K562 (cell line): ENCODE measurements around the gene ENO2. TPM values are rescaled to one million over a fixed set of nuclear protein-coding genes. Genes with fewer than 3 reads are reported as not detected.

Source experiments
- FOXJ3 ChIP-seq: sonication (generic); formaldehyde crosslinking; IDR thresholded peaks from 2 replicates; pipeline ENCODE4 v1.4.0; 2020; ENCODE audit warnings: mild to moderate bottlenecking, missing genetic modification reagents
- KDM2B ChIP-seq: fragments of 250-450 bp; sonication (Bioruptor Pico); IDR thresholded peaks from 2 replicates; pipeline ENCODE4 v1.8.0; 2021; ENCODE audit warnings: mild to moderate bottlenecking, moderate library complexity
- NFE2L1 ChIP-seq: fragments of 450-650 bp; IDR thresholded peaks from 2 replicates; pipeline ENCODE4 v1.6.1; 2016; ENCODE audit warnings: missing genetic modification characterization, low read depth, mild to moderate bottlenecking, missing compliant biosample characterization, moderate library complexity, borderline replicate concordance
- POU5F1 ChIP-seq: fragments of 150-350 bp; IDR thresholded peaks from 2 replicates; pipeline ENCODE4 v1.6.1; 2014; ENCODE audit warnings: borderline replicate concordance, low read length, low read depth, mild to moderate bottlenecking; ENCODE audit not compliant: partially characterized antibody
- PTRF ChIP-seq: fragments of 450-650 bp; IDR thresholded peaks from 2 replicates; pipeline ENCODE4 v1.6.1; 2016; ENCODE audit warnings: mild to moderate bottlenecking, missing genetic modification characterization, missing compliant biosample characterization
- SIN3B ChIP-seq: fragments of 450-650 bp; IDR thresholded peaks from 2 replicates; pipeline ENCODE4 v1.6.1; 2017; ENCODE audit warnings: low read depth, mild to moderate bottlenecking, moderate library complexity
- TCFL5 ChIP-seq: fragments of 250-450 bp; sonication (Bioruptor Pico); conservative IDR thresholded peaks from 2 replicates; pipeline ENCODE4 v1.6.1; 2021; ENCODE audit warnings: mild to moderate bottlenecking, moderate library complexity, matching md5 sums
- ZBTB17 ChIP-seq: fragments of 450-650 bp; formaldehyde crosslinking; IDR thresholded peaks from 2 replicates; pipeline ENCODE4 v1.4.0; 2020; ENCODE audit warnings: mild to moderate bottlenecking
- ZNF184 ChIP-seq: sonication (generic); formaldehyde crosslinking; IDR thresholded peaks from 2 replicates; pipeline ENCODE4 v1.5.0; 2020; ENCODE audit warnings: missing genetic modification reagents
- polyA plus RNA-seq, 8 experiments: library from polyadenylated mRNA; depleted of rRNA in 4 of 8; stranded (reverse) in 5 of 8; unstranded in 3 of 8; fragments of >200 nt; fragmentation: Nextera tagmentation in 2 of 8; fragmentation: Illumina TruSeq in 1 of 8; extraction: Ambion mirVana in 2 of 8; extraction: Trizol in 1 of 8; gene quantifications; 2 replicates each; pipeline versions ENCODE4 v1.2.1 to v1.2.3, GENCODE V29; 2011 to 2014; ENCODE audit warnings: inconsistent platforms in 1 of 8, missing spikeins in 1 of 8
- total RNA-seq, 7 experiments: library from RNA; depleted of rRNA in 6 of 7; stranded (reverse); fragments of >200 nt in 6 of 7; fragmentation: Illumina TruSeq in 2 of 7; extraction: Trizol in 2 of 7; gene quantifications; 2 replicates each; pipeline versions ENCODE4 v1.2.1 to v1.2.3, GENCODE V29; 2011 to 2021; ENCODE audit warnings: low replicate concordance in 1 of 7
- TF ChIP-seq, protein P1 (sequence below): fragments of 250-450 bp; sonication (Bioruptor Pico); IDR thresholded peaks from 2 replicates; pipeline ENCODE4 v1.4.0; 2020; ENCODE audit warnings: borderline replicate concordance
- TF ChIP-seq, protein P2 (sequence below): IDR thresholded peaks from 2 replicates; pipeline ENCODE4 v1.6.1; 2011; ENCODE audit not compliant: insufficient read length; ENCODE audit errors: extremely low read depth
- TF ChIP-seq, protein P3 (sequence below), 2 experiments: fragments of 200-800 bp in 1 of 2; sonication (Bioruptor generic) in 1 of 2; sonication (generic) in 1 of 2; formaldehyde crosslinking in 1 of 2; IDR thresholded peaks in 1 of 2; conservative IDR thresholded peaks in 1 of 2; 2 replicates each; pipeline versions ENCODE4 v1.5.0 to v1.6.1; 2016 to 2020; ENCODE audit warnings: missing compliant biosample characterization in 1 of 2, missing genetic modification characterization in 1 of 2, missing genetic modification reagents in 1 of 2
- TF ChIP-seq, protein P4 (sequence below): fragments of 450-650 bp; formaldehyde crosslinking; IDR thresholded peaks from 2 replicates; pipeline ENCODE4 v1.4.0; 2022; ENCODE audit warnings: missing genetic modification characterization
- TF ChIP-seq, protein P5 (sequence below): fragments of 250-450 bp; sonication (Bioruptor Pico); IDR thresholded peaks from 2 replicates; pipeline ENCODE4 v1.5.0; 2020; ENCODE audit warnings: mild to moderate bottlenecking, borderline replicate concordance
- TF ChIP-seq, protein P6 (sequence below): fragments of 250-450 bp; sonication (Bioruptor Pico); IDR thresholded peaks from 2 replicates; pipeline ENCODE4 v1.8.0; 2022; ENCODE audit warnings: moderate library complexity, mild to moderate bottlenecking, inconsistent platforms

The ENO2 gene
- total and polyA plus RNA-seq, 9 of the 15 experiments (the other 6 are each of a cell fraction or from before 2014, with no cell fraction given), result 10.9 to 43.3 (median 21.0) TPM

DNA sequence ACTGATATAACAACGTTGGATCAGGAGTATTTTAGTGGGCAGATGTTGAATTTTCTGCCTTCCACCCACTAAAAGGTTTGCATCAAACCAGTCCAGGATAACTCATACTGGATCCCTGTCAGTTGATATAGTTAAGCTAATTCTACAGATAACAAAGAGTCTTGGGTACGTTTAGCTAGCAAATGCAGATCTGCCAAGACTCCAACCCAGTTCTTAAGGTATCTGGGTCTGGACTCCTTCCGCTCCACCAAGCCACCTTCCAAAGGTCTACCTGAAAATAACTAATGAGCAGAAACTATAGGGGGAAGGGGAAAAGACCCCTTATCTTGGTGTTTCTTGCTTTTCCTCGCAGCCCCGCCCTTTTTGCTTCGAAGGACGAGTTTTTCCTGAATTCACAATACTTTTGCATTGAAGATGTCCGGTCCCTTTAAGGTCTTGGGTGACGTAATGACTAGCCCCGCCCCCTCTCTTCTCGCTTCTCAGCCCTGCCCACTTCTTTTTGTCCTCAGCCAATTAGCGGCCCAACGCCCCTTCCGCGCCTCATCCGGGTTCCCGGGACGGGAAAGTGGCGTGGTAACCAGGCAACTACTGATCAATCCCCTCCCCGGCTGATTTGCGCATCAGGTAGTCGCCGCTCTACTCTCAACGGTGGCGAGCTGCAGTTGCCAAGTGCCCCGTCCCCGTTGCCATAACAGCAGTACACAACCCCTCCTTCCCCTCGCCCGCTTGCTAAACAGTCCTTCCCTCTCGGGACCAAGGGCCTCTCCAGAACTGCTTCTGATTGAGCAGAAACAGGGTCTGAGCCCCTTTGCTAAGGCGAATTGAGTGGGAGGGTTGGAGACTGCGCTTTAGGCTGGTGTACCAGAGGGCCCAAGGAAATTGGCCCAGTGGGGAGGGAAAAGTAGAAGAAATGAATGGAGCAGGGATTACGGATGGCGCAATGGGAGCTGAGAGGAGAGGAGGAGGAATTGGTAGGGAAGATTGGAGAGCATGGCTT, 9.8 kb upstream of the ENO2 start, which contains the start of gene LRRC23 (continued):
- TF ChIP-seq, protein P1, sequence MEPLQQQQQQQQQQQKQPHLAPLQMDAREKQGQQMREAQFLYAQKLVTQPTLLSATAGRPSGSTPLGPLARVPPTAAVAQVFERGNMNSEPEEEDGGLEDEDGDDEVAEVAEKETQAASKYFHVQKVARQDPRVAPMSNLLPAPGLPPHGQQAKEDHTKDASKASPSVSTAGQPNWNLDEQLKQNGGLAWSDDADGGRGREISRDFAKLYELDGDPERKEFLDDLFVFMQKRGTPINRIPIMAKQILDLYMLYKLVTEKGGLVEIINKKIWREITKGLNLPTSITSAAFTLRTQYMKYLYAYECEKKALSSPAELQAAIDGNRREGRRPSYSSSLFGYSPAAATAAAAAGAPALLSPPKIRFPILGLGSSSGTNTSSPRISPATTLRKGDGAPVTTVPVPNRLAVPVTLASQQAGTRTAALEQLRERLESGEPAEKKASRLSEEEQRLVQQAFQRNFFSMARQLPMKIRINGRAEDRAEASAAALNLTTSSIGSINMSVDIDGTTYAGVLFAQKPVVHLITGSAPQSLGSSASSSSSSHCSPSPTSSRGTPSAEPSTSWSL (CRISPR knock-in tag), result no peak
- TF ChIP-seq ZNF184 (CRISPR knock-in tag) (no peak), PTRF (tag) (no peak), SIN3B (no peak), TCFL5 (CRISPR knock-in tag) (no peak), FOXJ3 (CRISPR knock-in tag) (peak; percentile 49; the same call in 1 of the 2 replicates), NFE2L1 (tag) (no peak), KDM2B (no peak), ZBTB17 (CRISPR knock-in tag) (no peak), POU5F1 (no peak)
- TF ChIP-seq, protein P2, sequence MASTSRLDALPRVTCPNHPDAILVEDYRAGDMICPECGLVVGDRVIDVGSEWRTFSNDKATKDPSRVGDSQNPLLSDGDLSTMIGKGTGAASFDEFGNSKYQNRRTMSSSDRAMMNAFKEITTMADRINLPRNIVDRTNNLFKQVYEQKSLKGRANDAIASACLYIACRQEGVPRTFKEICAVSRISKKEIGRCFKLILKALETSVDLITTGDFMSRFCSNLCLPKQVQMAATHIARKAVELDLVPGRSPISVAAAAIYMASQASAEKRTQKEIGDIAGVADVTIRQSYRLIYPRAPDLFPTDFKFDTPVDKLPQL, result no peak
- TF ChIP-seq, protein P3, sequence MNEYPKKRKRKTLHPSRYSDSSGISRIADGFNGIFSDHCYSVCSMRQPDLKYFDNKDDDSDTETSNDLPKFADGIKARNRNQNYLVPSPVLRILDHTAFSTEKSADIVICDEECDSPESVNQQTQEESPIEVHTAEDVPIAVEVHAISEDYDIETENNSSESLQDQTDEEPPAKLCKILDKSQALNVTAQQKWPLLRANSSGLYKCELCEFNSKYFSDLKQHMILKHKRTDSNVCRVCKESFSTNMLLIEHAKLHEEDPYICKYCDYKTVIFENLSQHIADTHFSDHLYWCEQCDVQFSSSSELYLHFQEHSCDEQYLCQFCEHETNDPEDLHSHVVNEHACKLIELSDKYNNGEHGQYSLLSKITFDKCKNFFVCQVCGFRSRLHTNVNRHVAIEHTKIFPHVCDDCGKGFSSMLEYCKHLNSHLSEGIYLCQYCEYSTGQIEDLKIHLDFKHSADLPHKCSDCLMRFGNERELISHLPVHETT (CRISPR knock-in tag; conservative IDR thresholded peaks at IDR 0.05 in 1 of 2, IDR thresholded peaks at IDR 0.05 in 1 of 2), result no peak
- TF ChIP-seq, protein P4, sequence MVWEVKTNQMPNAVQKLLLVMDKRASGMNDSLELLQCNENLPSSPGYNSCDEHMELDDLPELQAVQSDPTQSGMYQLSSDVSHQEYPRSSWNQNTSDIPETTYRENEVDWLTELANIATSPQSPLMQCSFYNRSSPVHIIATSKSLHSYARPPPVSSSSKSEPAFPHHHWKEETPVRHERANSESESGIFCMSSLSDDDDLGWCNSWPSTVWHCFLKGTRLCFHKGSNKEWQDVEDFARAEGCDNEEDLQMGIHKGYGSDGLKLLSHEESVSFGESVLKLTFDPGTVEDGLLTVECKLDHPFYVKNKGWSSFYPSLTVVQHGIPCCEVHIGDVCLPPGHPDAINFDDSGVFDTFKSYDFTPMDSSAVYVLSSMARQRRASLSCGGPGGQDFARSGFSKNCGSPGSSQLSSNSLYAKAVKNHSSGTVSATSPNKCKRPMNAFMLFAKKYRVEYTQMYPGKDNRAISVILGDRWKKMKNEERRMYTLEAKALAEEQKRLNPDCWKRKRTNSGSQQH (CRISPR knock-in tag), result no peak
- TF ChIP-seq, protein P5, sequence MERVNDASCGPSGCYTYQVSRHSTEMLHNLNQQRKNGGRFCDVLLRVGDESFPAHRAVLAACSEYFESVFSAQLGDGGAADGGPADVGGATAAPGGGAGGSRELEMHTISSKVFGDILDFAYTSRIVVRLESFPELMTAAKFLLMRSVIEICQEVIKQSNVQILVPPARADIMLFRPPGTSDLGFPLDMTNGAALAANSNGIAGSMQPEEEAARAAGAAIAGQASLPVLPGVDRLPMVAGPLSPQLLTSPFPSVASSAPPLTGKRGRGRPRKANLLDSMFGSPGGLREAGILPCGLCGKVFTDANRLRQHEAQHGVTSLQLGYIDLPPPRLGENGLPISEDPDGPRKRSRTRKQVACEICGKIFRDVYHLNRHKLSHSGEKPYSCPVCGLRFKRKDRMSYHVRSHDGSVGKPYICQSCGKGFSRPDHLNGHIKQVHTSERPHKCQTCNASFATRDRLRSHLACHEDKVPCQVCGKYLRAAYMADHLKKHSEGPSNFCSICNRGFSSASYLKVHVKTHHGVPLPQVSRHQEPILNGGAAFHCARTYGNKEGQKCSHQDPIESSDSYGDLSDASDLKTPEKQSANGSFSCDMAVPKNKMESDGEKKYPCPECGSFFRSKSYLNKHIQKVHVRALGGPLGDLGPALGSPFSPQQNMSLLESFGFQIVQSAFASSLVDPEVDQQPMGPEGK (CRISPR knock-in tag), result no peak
- TF ChIP-seq, protein P6, sequence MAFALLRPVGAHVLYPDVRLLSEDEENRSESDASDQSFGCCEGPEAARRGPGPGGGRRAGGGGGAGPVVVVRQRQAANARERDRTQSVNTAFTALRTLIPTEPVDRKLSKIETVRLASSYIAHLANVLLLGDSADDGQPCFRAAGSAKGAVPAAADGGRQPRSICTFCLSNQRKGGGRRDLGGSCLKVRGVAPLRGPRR (CRISPR knock-in tag), result no peak
